Endothelial cell of umbilical vein (primary cell): ENCODE results near the gene ADARB2.
"Not testable (repeated sequence)": the region's sequence is repeated elsewhere in the genome, so short reads cannot be mapped to it uniquely, and the experiment has no call there.

Experiments used
- GATA2 ChIP-seq: IDR thresholded peaks from 2 replicates; pipeline ENCODE4 v1.7.0; 2011; ENCODE audit warnings: low read depth, mild to moderate bottlenecking, moderate library complexity, mixed read lengths, low read length; ENCODE audit not compliant: insufficient read length, insufficient read depth
- POLR2A ChIP-seq: IDR thresholded peaks from 2 replicates; pipeline ENCODE4 v1.6.1; 2012; ENCODE audit warnings: low read depth, mild to moderate bottlenecking, control low read depth, low read length
- TF ChIP-seq, protein P1 (sequence below), 2 donors: IDR thresholded peaks; 1 replicate in 1 of 2; 2 replicates in 1 of 2; pipeline ENCODE4 v1.5.1; 2011; ENCODE audit warnings: low read length in 2 of 2, mild to moderate bottlenecking in 2 of 2, moderate library complexity in 2 of 2, control low read depth in 1 of 2, inconsistent platforms in 1 of 2, low read depth in 1 of 2; ENCODE audit not compliant: insufficient read depth in 1 of 2; ENCODE audit errors: extremely low read depth in 1 of 2

DNA sequence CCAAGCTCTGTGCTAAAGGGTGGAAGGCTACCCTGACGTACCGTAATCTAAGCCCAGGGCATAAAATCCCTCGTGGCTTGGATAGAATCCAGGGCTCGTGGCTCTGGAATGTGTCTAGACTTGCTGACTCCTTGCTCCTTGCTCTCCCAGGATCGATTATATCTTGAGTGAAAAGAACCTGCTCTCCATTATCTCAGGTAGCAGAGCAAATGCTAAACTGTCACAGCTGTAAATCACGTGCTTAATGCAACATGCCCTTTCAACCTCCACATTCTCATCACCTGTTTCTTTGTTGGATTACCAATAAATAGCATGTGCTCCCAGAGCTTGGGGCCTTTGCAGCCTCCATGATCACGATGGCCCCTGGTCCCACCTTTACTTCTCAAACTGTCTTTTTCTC lies 323.0 kb downstream of the ADARB2 start:
- TF ChIP-seq, protein P1, sequence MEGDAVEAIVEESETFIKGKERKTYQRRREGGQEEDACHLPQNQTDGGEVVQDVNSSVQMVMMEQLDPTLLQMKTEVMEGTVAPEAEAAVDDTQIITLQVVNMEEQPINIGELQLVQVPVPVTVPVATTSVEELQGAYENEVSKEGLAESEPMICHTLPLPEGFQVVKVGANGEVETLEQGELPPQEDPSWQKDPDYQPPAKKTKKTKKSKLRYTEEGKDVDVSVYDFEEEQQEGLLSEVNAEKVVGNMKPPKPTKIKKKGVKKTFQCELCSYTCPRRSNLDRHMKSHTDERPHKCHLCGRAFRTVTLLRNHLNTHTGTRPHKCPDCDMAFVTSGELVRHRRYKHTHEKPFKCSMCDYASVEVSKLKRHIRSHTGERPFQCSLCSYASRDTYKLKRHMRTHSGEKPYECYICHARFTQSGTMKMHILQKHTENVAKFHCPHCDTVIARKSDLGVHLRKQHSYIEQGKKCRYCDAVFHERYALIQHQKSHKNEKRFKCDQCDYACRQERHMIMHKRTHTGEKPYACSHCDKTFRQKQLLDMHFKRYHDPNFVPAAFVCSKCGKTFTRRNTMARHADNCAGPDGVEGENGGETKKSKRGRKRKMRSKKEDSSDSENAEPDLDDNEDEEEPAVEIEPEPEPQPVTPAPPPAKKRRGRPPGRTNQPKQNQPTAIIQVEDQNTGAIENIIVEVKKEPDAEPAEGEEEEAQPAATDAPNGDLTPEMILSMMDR (IDR thresholded peaks at IDR 0.05; ENCODE audit: extremely low read depth in 1 of 2, insufficient read depth in 1 of 2, low read depth in 1 of 2, low read length in 2 of 2), result not testable (repeated sequence)
- not testable (repeated sequence) for TF ChIP-seq POLR2A, GATA2
